GM18520 (cell line): ENCODE results near the gene DCBLD1.

Experiments used
- ATAC-seq: cut with Tn5 transposase; IDR thresholded peaks from one replicate; pipeline ENCODE4 v1.9.1; 2021; ENCODE audit not compliant: unreplicated experiment

Gene DCBLD1

GRCh38 chr6:117525607-117526006 lies 43.1 kb downstream of the DCBLD1 start:
- no peak for ATAC-seq

DNA sequence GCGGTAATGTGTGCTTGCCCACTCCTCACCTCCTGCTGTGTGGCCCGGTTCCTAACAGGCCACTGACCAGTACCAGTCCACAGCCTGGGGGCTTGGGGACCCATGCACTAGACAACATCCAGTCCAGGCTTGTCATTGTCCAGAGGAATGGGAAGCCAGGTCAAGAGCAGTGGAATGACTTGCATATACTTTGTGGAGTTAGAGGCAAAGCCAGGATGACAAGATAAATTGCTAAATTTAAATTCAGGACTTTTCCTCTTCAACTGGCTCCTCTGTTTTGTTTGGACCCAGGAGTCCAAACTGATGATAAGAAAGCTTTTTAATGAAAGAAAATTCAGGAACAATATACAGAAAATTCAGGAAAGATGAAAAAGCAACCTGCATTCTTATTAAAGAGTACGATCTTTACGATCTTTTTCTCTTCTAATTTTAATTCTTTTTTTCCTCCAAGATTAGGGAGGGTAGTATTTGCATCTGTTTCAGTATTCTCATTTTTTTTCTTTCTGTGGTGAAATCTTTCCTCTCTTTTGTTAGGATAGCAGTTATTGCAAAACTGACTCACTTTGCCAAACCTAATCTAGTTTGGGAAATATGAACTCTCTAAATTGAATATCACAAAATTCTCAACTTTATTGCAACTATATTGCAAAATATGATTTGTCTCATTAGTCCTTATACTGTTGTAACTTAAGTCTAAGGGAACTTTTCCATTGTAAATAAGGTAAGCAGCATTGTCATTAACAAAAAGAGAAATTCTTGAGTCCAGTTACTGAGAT lies 48.2 kb downstream of the DCBLD1 start:
- no peak for ATAC-seq

DNA sequence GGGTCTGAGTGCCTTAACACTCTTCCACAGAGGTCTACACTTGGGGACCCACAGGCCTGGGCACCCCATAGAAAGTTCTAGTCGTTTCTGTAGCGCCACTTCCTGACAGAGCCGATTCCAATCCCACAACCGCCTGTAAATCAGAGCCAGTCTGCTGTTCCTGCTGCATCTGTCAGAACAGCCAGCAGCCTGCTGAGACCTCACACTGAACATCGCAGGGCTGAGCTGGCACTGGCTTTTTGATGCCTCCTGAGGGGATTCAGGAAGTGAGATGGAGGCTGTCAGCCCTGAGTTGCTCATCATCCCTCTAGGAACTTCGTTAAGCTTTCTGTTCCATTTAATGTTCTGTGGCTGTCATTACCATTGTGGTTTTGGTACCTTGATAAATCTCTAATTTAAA lies 48.9 kb downstream of the DCBLD1 start:
- ATAC-seq = no peak

- no peak for ATAC-seq
Measured at GRCh38 chr6:117531809-117532725, 49.6 kb downstream of the DCBLD1 start.

DNA sequence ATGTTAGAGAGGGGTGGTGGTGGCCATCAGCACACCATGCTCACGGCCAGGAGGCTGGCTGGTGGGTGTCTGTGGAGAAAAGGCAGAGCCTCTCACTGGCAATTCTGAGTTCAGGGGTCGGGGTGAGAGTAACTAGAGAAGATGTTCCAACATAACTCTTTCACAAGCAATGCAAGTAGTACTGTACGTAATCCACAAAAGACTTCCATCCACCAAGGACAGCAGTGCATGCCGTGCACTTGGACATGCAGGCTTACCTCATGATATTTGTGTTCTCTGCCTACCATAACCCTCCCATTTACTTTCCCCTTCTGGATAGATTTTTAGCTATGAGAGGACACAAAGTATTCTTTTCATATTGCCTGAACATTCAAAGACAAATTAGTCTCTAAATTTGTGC lies 51.3 kb downstream of the DCBLD1 start:
- no peak for ATAC-seq

DNA sequence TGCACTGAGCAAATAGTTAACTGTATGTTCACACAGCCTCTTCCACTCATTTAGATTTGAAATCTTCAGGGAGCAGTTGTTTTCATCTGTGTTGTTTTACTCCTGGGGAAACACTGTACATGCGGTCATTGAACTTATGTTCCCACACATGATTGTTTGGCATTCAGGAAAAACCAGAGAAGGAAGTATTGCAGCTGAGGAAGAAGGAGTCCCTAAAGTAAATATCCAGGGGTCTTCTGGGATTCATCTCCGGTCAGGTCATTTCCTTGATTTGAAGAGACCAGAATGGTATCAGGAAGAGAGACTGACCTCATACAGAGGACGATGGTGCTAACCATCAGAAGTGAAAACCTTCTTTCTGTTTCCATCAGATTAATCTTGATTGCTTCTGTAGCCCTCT lies 52.5 kb downstream of the DCBLD1 start:
- no peak for ATAC-seq

- ATAC-seq = no peak
Measured at GRCh38 chr6:117536317-117536716, 53.8 kb downstream of the DCBLD1 start.

GRCh38 chr6:117538615-117539014 lies 56.1 kb downstream of the DCBLD1 start:
- ATAC-seq = peak; percentile 59

DNA sequence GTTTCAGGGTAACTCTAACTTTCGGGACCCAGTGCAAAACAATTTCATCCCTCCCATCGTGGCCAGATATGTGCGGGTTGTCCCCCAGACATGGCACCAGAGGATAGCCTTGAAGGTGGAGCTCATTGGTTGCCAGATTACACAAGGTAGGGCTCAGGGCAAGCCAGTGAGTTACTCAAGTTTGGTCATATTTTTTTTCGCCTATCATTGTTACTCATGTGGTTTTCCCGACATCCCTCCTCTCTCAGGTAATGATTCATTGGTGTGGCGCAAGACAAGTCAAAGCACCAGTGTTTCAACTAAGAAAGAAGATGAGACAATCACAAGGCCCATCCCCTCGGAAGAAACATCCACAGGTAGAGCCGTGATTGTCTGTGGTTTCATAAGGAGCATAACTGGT lies 58.2 kb downstream of the DCBLD1 start:
- no peak for ATAC-seq

DNA sequence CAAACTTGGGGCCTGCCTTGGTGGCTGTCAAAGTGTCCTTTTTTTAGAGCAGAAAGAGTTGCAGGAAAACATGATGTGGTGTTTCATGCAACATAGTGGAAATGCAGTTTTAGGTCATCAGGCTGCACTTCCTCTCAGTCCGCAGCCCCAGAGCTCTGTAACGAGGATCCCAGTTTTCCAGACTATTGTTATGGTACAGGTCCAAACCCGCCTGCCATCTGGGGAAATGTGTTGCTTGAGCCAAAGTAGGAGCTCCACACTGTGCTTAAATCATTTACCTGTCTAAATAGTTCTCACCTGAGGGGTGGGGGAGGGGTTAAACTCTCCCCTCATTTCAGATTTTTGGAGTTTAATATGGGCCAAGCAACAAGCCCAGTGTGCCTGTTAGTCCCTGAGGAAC lies 60.0 kb downstream of the DCBLD1 start:
- no peak for ATAC-seq

DNA sequence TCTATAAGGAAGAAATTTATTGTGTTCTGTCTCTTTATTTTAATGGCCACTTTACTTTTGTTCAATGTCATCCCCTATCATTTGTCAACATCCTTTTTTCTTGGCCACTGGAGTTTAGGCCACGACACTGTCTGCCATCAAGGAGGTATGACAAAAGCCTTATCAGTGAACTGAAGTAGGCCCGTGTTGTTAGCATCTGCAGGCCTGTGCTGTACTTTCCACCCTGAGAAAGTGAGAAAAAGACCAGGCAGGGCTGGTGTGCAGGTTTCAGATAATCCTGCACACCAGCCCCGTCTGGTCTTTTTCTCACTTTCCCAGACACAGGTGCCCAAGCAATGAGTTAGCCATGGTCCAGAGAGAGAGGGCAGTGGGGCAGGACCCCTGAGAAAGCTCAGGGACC lies 62.2 kb downstream of the DCBLD1 start:
- ATAC-seq = no peak

GRCh38 chr6:117545161-117545595 lies 62.7 kb downstream of the DCBLD1 start:
- ATAC-seq = no peak

DNA sequence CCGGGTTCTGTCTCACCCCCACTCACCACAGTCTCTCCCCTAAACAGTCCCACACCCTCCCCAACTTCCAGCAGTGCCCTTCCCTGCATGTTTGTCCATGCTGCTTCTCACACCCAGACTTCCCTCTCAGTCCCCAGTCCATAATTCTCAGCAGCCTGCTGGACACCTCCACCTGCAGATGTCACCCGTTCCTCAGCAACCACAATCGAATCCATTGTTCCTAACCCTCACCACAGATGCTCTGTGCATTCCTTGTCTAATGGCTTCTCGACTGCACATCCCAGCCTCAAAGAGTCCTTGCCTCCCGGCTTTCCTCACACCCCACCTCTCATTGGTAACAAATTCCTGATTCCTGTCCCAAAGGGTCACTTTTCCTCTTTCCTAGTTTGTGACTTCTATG lies 64.2 kb downstream of the DCBLD1 start:
- no peak for ATAC-seq

- ATAC-seq = peak; percentile 37
Measured at GRCh38 chr6:117547688-117548621, 65.5 kb downstream of the DCBLD1 start.

DNA sequence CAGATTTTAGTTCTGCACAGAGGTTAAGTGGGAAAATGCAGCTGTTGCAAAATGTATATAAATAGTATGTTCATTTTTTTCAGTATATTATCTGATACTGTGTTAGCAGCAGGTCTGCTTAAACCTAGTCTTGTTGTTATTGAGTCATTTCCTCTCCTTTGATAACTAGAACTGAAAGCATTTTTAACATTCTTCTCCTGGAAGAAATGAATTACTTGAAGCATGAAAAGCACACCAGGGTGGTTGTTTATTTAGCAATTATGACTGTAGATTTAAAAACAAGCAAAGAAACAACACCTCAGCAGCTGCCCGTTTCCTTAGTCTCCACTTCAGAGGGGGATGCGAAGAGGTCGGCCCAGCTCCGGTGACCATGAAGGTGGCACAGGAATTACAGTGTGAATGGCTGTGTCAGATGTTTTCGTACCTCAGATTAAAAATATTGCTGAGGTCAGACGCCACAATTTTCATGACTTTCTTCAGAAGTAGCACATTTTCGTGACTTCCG lies 66.4 kb downstream of the DCBLD1 start:
- ATAC-seq = no peak

GRCh38 chr6:117549611-117550010 lies 67.1 kb downstream of the DCBLD1 start:
- ATAC-seq = no peak

DNA sequence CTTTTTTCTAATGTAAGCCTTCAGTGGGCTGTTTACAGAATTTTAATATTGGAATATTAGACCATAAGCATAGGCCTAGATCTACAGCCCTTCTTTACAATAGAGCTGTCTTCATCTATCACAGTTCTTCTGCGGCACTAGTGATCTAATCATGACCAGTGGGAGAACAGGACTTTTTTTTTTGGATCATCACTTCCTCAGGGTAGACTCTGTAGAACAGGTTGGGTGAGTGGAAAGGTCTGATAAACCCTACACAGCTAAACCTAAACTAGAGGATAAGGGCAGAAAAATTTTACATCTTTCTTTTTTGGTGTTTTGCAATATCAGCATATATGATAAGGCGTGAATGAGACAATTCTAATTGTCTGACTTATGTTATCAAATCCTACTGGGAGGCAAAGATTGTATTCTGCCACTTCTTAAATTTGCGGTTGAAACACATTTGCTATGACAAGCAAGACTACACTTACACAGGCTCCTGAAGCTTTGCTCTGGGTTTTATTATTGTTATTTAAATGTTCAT lies 67.7 kb downstream of the DCBLD1 start:
- ATAC-seq = no peak

DNA sequence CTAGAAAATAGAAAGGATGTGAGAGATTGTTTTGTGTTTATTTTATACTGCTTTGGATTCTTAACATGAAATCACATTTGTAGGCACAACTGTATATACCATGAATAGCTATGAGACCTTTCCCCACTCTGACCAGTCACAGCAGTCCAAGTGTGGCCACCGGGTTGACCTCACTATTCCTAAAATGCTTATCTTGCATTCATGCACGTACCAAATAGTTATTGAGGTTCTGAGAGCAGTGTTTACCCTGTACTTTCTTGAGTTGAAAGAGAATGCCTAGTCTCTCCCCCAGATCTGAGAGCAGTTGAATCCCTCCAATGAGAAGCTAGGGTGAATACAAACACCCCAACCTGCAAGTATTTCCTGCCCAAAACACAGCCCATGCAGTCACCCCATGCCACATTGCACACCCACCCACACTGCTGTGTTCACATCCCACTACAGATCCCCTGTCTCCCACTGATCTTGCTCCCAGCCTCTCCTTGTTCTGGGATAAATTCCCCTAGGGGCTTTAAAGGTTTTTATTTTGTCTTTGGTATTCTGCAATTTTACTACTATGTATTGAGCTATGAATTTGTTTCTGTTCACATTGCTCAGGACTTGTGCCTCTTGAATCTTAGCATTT lies 68.3 kb downstream of the DCBLD1 start:
- no peak for ATAC-seq

DNA sequence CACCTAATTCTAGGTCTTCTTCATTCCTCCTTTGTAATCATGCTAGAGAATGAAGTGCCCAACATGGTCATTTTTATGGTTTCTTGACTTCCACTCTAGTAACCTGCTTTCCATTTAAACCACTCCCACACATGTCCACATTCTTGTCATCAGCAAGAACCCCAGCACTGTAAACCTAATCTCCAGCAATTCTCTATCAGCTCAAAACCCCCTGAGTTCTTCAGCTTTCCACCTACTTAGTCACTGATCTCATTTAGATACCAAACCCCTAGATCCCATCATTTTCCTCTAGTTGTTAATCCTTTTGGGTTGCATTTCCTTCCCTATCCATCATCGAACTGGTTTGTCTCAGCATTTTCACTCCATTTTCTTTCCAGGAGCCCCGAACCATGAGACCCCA lies 70.1 kb downstream of the DCBLD1 start:
- no peak for ATAC-seq

GRCh38 chr6:117553142-117553541 lies 70.7 kb downstream of the DCBLD1 start:
- ATAC-seq = no peak
